HFF-Myc (cell line): ENCODE measurements around the gene MAP3K6.
"Not testable (repeated sequence)": the region's sequence is repeated elsewhere in the genome, so short reads cannot be mapped to it uniquely, and the experiment has no call there.

ENCODE experiments used
- DNase-seq: peaks from one replicate; pipeline ENCODE4 v3.0.0-alpha.2; 2011; ENCODE audit warnings: low read depth; ENCODE audit errors: extremely low read depth
- H3K4me3 ChIP-seq: replicated peaks from 2 replicates; pipeline ENCODE4 v1.5.1; 2011; ENCODE audit warnings: low read depth, mild to moderate bottlenecking, control low read depth, low read length
- CTCF ChIP-seq: IDR thresholded peaks from 2 replicates; pipeline ENCODE4 v1.5.1; 2012; ENCODE audit warnings: mild to moderate bottlenecking, low read depth, low read length, control low read depth; ENCODE audit errors: missing control alignments

MAP3K6 gene

GRCh38 chr1:27406362-27406680 is 39.6 kb upstream of the MAP3K6 start:
- no peak for DNase-seq
- no peak overlapping the region for H3K4me3 ChIP-seq
- TF ChIP-seq CTCF, result no peak

GRCh38 chr1:27405598-27406361 is 39.0 kb upstream of the MAP3K6 start:
- not testable (repeated sequence) for DNase-seq, H3K4me3 ChIP-seq

GRCh38 chr1:27405074-27405473 is 38.3 kb upstream of the MAP3K6 start:
- no peak for DNase-seq
- H3K4me3 ChIP-seq, result no peak overlapping the region
- no peak for TF ChIP-seq CTCF

GRCh38 chr1:27403931-27404330 is 37.2 kb upstream of the MAP3K6 start:
- no peak for DNase-seq
- no peak for TF ChIP-seq CTCF
- H3K4me3 ChIP-seq, result no peak overlapping the region

- no peak for DNase-seq
- peak; percentile 29 for TF ChIP-seq CTCF
- no peak overlapping the region for H3K4me3 ChIP-seq
Observed at GRCh38 chr1:27403065-27403726, 36.4 kb upstream of the MAP3K6 start.

GRCh38 chr1:27402349-27402754 is 35.6 kb upstream of the MAP3K6 start:
- peak; percentile 52 for TF ChIP-seq CTCF
- no peak for DNase-seq
- H3K4me3 ChIP-seq, result no peak overlapping the region

- TF ChIP-seq CTCF, result no peak
- DNase-seq, result no peak
- no peak overlapping the region for H3K4me3 ChIP-seq
Observed at GRCh38 chr1:27400963-27401341, 34.2 kb upstream of the MAP3K6 start.
